Osteoblast (primary cell): ENCODE data around the gene ANTXR1. TPM values are rescaled to one million over a fixed set of nuclear protein-coding genes. Genes with fewer than 3 reads are reported as not detected.

Experiments
- DNase-seq: peaks from one replicate; pipeline ENCODE4 v3.0.0; 2011; ENCODE audit warnings: low spot score, mixed read lengths; ENCODE audit not compliant: insufficient read length; ENCODE audit errors: missing footprints
- H2AFZ ChIP-seq: 2 replicates; pipeline ENCODE4 v1.6.0; 2011; ENCODE audit warnings: mild to moderate bottlenecking, low read length
- H3K27ac ChIP-seq: 2 replicates; pipeline ENCODE4 v1.5.1; 2011; ENCODE audit warnings: mild to moderate bottlenecking, low read depth, low read length, moderate library complexity
- H3K27me3 ChIP-seq: 2 replicates; pipeline ENCODE4 v1.6.0; 2012; ENCODE audit warnings: mild to moderate bottlenecking, control low read depth, inconsistent platforms, low read length, moderate library complexity; ENCODE audit not compliant: insufficient read depth
- H3K36me3 ChIP-seq: 2 replicates; pipeline ENCODE4 v1.5.1; 2011; ENCODE audit warnings: mild to moderate bottlenecking, low read length, control low read depth, moderate library complexity; ENCODE audit not compliant: insufficient read depth
- H3K4me1 ChIP-seq: 2 replicates; pipeline ENCODE4 v1.5.1; 2011; ENCODE audit warnings: mild to moderate bottlenecking, low read length, control low read depth, moderate library complexity; ENCODE audit not compliant: insufficient read depth
- H3K4me2 ChIP-seq: 2 replicates; pipeline ENCODE4 v1.6.0; 2011; ENCODE audit warnings: mild to moderate bottlenecking, low read length; ENCODE audit not compliant: insufficient read depth
- H3K4me3 ChIP-seq: fragments of 200-600 bp; sonication (generic); 3 replicates; pipeline ENCODE4 v1.5.1; 2012; ENCODE audit warnings: mild to moderate bottlenecking, low read length, inconsistent platforms; ENCODE audit not compliant: insufficient read depth
- H3K79me2 ChIP-seq: 2 replicates; pipeline ENCODE4 v1.6.0; 2012; ENCODE audit warnings: mild to moderate bottlenecking, low read length, control low read depth, inconsistent platforms; ENCODE audit not compliant: insufficient read depth
- H3K9me3 ChIP-seq: 2 replicates; pipeline ENCODE4 v1.5.1; 2011; ENCODE audit warnings: low read depth, low read length, control low read depth
- H4K20me1 ChIP-seq: 2 replicates; pipeline ENCODE4 v1.6.0; 2012; ENCODE audit warnings: mild to moderate bottlenecking, low read length, control low read depth; ENCODE audit not compliant: insufficient read depth
- total RNA-seq: library from RNA; depleted of rRNA; stranded (reverse); fragments of >200 nt; gene quantifications from 2 replicates; pipeline ENCODE4 v1.2.3, GENCODE V29; 2012
- TF ChIP-seq, protein P1 (sequence below): IDR thresholded peaks from 2 replicates; pipeline ENCODE4 v1.5.1; 2011; ENCODE audit warnings: mild to moderate bottlenecking, low read depth, low read length, moderate library complexity; ENCODE audit errors: extremely low read depth

Gene ANTXR1
- total RNA-seq, 1 donor, result 123 TPM

DNA sequence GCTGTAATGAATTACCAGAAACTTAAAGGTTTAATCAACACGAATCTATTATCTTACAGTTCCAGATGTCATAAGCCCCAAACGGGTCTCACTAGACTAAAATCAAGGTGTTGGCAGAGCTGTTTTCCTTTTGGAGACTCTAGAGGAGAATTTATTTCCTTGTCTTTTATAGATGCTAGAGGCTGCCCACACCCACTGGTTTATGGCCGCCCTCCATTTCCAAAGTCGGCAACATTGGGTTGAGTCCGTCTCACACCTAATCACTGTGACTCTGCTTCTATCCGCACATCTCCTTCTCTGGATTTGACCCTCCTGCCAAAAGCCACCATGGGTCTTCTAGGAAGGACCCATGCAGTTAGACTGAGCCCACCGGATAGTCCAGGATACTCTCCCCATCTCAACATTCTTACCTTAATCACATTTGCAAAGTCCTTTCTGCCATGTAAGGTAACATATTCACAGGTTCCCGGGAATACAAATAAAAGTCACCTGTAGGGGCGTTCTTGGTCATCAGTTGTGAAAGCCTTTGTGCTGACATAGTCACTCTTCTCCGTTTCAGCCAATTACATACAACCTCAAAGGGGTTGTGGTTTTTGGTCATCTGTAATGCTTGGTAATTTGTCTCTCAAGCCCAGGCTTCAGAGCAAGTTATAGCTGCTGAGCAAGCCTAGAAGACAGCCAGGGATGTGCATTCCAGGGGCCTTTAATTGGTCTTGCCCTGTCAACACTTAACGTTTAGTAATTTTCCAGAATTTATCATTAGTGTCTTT is 179.4 kb downstream of the ANTXR1 start:
- no peak overlapping the region for H3K4me2 ChIP-seq
- no peaks in the 10 kb centered on the region for H3K9me3 ChIP-seq
- no peak overlapping the region for H3K4me3 ChIP-seq
- H3K79me2 ChIP-seq, result no peaks in the 10 kb centered on the region
- peaks cover 25% of the 10 kb centered on the region for H3K4me1 ChIP-seq
- peaks cover 26% of the 10 kb centered on the region for H3K36me3 ChIP-seq
- no peak for DNase-seq
- H3K27ac ChIP-seq, result no peak overlapping the region
- H2AFZ ChIP-seq, result no peak overlapping the region
- TF ChIP-seq, protein P1, sequence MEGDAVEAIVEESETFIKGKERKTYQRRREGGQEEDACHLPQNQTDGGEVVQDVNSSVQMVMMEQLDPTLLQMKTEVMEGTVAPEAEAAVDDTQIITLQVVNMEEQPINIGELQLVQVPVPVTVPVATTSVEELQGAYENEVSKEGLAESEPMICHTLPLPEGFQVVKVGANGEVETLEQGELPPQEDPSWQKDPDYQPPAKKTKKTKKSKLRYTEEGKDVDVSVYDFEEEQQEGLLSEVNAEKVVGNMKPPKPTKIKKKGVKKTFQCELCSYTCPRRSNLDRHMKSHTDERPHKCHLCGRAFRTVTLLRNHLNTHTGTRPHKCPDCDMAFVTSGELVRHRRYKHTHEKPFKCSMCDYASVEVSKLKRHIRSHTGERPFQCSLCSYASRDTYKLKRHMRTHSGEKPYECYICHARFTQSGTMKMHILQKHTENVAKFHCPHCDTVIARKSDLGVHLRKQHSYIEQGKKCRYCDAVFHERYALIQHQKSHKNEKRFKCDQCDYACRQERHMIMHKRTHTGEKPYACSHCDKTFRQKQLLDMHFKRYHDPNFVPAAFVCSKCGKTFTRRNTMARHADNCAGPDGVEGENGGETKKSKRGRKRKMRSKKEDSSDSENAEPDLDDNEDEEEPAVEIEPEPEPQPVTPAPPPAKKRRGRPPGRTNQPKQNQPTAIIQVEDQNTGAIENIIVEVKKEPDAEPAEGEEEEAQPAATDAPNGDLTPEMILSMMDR, result no peak
- H4K20me1 ChIP-seq, result no peaks in the 10 kb centered on the region
- H3K27me3 ChIP-seq, result no peaks in the 10 kb centered on the region

DNA sequence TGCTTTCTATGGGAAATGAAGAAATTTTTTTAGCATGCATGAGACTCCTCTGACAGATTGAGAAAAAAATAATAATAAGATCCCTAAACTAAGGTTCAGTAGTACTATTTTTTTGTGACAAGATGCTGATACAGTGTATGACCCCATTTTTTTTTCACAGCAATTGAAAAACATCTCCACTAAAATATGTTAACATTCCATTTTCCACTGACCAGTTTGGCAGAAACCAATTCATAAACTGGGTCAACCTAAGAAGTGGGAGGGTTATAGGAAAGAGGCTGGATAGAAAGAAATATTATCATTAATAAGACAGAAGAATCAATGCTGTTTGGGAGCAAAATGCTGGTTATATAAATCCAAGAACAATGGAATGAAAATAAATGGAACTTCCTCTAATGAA is 182.7 kb downstream of the ANTXR1 start:
- Histone ChIP-seq H3K9me3 (no peaks in the 10 kb centered on the region), H3K4me2 (no peak overlapping the region), H3K4me1 (peaks cover 21% of the 10 kb centered on the region), H2AFZ (no peak overlapping the region), H3K36me3 (peaks cover 43% of the 10 kb centered on the region), H3K79me2 (no peaks in the 10 kb centered on the region), H3K27me3 (no peaks in the 10 kb centered on the region), H4K20me1 (no peaks in the 10 kb centered on the region), H3K27ac (peak overlapping the region; percentile 94), H3K4me3 (no peak overlapping the region)
- DNase-seq, result no peak
- TF ChIP-seq, protein P1, result no peak

DNA sequence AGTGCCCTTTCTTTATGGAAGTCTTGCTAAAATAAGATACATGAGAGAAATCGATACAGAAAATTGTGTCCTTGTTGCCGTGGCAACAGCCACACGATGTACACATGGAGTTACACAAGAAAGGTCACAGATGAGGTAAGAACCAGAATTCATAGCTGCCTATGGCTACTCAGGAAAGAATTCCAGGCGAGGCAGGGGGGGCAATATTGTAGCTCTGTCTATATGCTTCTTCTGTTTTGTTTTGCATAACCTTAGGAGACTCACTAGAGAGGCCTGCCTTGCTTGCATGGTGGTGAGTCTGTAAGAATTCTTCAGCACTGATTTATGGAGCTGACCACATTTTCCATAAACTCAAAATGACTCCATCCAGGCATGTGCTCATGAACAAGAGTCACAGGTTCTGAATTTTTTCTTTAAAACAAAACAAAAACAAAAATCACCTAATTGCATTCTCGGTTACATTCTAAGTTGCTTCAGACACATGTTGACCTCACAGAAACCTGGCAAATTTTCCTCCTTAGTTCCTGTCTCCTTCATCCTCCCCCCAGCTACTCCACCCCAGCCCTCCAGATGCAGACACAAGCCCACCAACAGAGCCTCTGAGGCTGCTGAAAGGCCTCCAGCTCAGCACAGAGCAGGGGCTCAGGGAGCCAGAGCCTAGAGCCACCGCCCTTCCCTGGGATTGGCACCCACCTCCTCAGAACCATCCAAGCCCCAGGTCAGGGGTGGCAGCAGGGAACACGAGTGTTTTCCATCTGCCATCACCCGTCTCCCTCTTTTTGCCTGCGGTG is 183.5 kb downstream of the ANTXR1 start:
- Histone ChIP-seq H3K4me1 (peaks cover 15% of the 10 kb centered on the region), H3K9me3 (no peaks in the 10 kb centered on the region), H3K4me2 (no peak overlapping the region), H3K27me3 (no peaks in the 10 kb centered on the region), H3K79me2 (no peaks in the 10 kb centered on the region), H3K36me3 (peaks cover 44% of the 10 kb centered on the region), H4K20me1 (no peaks in the 10 kb centered on the region), H3K4me3 (no peak overlapping the region), H2AFZ (no peak overlapping the region), H3K27ac (peak overlapping the region; percentile 94)
- TF ChIP-seq, protein P1, result no peak
- peak; percentile 61 for DNase-seq

DNA sequence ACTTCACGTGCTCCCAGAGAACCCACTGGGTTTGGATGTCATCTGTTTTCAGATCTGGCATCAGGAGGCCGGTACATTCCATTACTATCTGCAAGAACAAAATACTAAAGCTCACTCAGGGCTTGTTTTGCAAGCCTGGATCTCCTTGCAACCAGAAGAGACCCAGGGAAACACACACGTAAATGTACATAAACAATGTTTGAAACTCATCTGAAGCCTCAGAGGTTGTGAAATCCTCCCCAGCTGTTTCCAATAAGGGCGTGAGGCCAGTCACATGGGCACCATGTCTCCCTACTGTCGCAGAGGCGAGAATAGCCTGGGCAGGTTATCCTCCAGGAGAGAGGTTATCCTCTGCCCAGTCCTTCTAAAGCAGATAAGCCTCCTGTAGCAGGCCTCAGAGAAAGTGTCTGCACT is 187.1 kb downstream of the ANTXR1 start:
- no peak overlapping the region for H3K4me2 ChIP-seq
- no peaks in the 10 kb centered on the region for H3K79me2 ChIP-seq

More for the DNA sequence above, 187.1 kb downstream of the ANTXR1 start:
- no peak overlapping the region for H2AFZ ChIP-seq
- H3K27me3 ChIP-seq, result no peaks in the 10 kb centered on the region
- H3K4me3 ChIP-seq, result no peak overlapping the region
- peaks cover 15% of the 10 kb centered on the region for H3K4me1 ChIP-seq
- no peaks in the 10 kb centered on the region for H3K9me3 ChIP-seq
- H3K36me3 ChIP-seq, result peaks cover 48% of the 10 kb centered on the region
- TF ChIP-seq, protein P1, result no peak
- no peaks in the 10 kb centered on the region for H4K20me1 ChIP-seq
- H3K27ac ChIP-seq, result no peak overlapping the region
- DNase-seq, result no peak
